ENCODE measurements around the gene SDK2.

Gene SDK2

DNA sequence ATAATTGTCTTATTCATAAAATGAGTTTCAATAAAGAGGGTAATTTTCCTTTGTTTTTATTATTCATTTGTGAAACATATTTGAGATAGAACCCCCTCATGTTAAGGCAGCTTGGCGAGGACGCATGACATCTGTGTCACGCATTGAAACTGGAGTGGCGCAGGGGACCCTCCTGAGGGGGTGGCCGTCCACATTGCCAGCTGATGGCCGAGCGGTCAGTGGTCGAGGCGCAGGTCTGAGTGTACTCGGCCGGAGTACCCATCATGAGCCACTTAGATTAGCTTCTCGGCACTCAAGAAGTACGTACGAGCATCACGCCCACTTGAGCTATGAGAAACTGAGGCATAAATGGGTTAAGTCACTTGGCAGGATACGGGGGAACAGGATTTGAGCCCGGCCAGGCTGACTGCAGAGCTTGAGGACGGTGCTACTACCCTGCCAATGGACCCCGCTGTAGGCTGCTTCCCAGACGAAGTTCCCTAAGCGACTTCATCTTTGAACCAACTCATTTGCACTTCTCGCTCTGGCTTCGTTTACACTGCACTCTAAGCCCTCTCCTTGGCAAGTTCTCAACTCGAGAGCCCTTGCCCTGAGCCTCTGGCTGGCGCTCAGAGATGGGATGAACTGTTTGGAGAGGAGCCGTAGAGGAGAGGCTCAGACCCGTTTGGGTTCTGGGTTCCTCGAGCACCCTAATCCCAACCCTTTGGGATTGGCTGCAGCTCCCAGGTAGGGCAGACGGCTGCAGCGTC, 91.8 kb downstream of the SDK2 start:
- DNase-seq (ENCODE audit: low read depth): no peak

DNA sequence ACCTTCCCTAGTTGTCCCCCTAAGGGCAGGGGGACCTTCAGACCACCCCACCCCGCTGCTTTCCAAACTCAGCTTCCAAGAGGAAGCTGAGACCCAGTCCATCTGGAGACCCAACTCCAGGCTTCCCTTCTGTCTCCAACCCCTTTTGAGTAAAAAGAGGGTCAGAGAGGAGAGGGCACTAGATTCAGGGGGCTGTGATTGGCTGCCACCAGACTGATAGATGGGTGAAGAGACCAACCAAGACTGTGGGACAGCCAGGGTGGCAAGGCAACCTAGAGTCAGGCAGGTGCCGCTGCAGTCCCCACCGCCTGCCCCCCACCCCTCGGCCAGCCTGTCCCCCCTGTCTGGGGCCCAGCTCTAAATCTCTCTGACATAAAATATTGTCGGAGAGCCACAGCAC, 92.5 kb downstream of the SDK2 start:
- no peak for DNase-seq (ENCODE audit: low read depth)

DNA sequence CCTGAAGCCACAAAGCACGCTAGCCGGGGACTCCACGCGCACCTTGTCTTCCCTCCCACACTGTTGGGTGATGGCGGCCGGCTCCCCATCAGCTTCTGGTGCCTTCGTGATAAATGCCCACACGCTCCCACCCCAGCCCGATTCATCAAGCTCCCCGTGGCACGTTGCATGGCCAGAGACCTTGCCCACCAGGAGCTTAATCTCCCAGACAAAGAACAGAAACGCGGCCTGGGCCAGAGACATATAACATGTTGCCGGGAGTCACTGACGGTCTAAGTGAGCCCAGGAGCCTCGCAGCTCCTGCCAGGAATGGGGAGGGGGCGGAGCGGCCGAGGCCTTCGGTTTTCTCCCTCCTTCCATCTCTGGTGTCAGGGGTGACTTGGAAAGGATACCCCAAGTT, 93.1 kb downstream of the SDK2 start:
- no peak for DNase-seq (ENCODE audit: low read depth)

GRCh38 chr17:73550556-73550955, 93.7 kb downstream of the SDK2 start:
- DNase-seq (ENCODE audit: low read depth): no peak

GRCh38 chr17:73549841-73550430, 94.3 kb downstream of the SDK2 start:
- DNase-seq (ENCODE audit: low read depth): no peak

DNA sequence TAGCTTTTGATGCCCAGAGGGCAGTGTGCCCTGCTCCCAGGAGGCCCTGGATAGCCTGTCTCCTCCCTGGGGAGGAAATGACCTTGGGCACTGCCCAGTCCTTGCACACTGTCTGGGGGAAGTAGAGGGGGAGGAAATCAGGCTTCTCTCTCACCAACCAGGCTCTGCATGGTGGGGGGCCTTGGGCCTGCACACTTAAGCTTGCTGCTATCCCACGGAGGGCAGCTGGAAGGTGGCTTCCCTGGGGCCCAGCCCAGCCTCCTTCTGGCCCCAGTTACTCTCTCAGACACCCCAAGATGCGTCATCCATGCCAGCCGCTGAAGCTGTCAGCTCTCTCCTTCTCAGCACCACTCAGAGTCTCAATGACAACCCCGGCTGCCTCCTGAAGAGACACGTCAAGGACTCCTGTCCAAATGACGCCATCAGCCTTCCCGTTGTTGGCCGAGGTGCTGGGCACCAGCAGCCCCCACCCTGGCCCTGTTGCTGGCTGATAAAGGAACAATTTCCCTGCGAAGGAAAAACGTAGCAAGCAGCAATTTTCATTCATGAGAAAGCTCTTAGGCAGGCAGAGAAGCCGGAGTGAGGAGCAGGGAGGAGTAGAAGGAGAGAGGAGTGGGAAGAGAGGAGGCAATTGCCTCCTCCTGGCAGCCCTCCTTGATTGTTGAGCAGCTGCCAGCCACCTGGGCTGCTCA, 95.5 kb downstream of the SDK2 start:
- DNase-seq (ENCODE audit: low read depth): no peak

DNA sequence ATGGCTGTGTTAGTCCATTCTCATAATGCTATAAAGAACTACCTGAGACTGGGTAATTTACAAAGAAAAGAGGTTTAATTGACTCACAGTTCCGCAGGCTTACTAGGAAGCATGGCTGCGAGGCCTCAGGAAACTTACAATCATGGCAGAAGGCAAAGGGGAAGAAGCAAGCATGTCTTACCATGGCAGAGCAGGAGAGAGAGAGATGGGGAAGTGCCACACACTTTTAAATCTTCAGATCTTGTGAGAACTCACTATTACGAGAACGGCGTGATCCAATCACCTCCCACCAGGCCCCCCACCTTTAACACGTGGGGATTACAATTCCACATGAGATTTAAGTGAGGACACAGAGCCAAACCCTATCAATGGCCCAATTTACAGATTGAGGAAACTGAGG, 96.5 kb downstream of the SDK2 start:
- DNase-seq (ENCODE audit: low read depth): no peak

- DNase-seq (ENCODE audit: low read depth): no peak
These were observed 97.3 kb downstream of the SDK2 start for GRCh38 chr17:73546770-73547536.

DNA sequence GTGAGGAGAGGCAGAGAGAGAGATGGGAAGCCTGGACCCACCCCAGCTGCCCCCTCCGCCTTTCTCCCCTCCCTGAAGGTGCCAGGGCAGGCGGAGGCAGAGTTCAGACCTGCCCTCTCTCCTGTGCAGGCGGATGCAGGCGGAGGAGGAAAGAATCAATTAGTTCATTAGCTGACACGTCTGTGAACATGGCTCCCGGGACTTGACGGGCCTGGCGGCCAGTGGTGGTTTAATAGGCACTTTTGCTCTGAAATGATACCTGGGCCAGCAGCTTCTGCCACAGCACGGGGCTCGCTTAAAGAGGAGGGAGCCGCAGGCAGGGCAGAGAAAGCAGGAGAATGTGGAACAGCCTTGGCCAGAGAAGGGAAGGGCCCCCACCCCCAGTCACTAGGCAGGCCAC, 98.1 kb downstream of the SDK2 start:
- no peak for DNase-seq (ENCODE audit: low read depth)

GRCh38 chr17:73545109-73546032, 98.9 kb downstream of the SDK2 start:
- DNase-seq (ENCODE audit: low read depth): no peak

DNA sequence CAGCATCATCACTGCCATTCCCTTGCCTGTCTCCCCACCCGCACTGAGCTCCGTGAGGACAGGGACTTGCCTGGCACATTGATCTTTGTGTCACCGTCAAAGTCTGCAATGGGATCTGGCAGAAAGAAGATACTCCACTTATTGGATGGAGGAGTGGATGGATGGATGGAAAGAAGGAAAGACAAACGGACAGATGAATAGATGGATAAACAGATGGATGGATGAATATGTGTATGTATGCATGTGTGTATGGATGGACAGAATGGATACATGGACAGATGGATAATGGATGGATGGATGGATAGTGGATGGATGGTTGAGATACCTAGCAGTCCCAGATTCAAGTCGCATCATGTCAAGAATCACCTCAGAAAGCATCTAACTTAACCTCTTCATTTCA, 99.9 kb downstream of the SDK2 start:
- no peak for DNase-seq (ENCODE audit: low read depth)

DNA sequence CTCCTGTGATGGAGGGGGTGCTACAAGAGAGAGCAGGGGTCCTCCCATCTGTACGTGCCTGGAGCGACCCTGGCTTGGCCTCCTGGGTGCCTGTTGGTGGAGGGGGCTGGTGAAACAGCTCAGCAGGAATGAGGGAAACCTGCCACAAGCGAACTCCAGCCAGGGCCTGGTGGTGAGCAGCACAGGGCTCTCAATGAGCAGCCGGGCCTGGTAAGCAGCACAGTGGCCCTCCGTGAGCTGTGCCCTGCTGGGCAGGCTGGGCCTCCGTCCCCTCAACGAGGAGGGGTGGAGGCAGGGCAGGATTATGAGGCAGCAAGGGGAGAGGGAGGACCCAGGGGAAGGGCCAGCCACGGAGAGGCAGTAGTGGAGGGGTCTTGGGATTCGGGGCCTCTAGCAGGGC, 101.9 kb downstream of the SDK2 start:
- DNase-seq (ENCODE audit: low read depth): no peak

GRCh38 chr17:73541561-73541981, 102.7 kb downstream of the SDK2 start:
- DNase-seq (ENCODE audit: low read depth): no peak

GRCh38 chr17:73541111-73541510, 103.1 kb downstream of the SDK2 start:
- no peak for DNase-seq (ENCODE audit: low read depth)

DNA sequence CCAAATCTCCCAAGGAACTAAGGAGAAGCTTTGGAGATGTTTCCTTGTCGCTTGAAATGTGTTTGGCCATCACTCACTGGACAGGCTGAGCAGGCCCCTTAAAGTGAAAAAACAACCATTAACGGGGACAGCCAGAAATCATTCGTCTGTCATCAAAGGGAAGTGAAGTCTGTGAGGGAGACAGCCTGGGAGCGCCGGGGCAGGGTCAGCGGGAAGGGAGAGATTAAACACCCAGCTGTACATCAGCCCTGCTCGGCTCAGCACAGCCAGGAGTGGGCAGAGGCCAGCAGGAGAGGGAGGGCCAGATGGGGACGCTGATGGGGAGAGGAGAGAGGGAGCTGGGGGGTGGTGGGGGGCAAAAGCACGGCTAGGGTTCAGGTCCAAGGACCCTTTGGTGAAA, 105.1 kb downstream of the SDK2 start:
- no peak for DNase-seq (ENCODE audit: low read depth)

DNA sequence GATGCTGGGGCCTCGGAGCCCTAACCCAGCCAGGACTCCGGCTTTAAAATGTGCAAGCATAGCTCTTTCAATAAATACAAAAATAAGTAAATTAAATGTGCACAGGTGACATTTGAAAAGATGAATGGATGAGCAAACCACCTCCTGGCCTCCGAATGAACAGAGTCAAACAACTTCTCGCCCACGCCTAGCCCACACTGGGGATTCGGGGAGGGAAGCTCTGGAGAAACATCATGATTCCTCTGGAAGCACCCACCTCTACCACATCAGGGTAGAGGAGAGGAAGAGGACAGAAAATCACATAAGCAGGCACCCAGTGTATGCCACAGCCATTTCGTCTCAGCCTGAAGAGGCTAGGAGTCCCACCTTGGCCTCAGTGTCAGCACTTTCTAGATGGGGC, 105.8 kb downstream of the SDK2 start:
- no peak for DNase-seq (ENCODE audit: low read depth)

DNA sequence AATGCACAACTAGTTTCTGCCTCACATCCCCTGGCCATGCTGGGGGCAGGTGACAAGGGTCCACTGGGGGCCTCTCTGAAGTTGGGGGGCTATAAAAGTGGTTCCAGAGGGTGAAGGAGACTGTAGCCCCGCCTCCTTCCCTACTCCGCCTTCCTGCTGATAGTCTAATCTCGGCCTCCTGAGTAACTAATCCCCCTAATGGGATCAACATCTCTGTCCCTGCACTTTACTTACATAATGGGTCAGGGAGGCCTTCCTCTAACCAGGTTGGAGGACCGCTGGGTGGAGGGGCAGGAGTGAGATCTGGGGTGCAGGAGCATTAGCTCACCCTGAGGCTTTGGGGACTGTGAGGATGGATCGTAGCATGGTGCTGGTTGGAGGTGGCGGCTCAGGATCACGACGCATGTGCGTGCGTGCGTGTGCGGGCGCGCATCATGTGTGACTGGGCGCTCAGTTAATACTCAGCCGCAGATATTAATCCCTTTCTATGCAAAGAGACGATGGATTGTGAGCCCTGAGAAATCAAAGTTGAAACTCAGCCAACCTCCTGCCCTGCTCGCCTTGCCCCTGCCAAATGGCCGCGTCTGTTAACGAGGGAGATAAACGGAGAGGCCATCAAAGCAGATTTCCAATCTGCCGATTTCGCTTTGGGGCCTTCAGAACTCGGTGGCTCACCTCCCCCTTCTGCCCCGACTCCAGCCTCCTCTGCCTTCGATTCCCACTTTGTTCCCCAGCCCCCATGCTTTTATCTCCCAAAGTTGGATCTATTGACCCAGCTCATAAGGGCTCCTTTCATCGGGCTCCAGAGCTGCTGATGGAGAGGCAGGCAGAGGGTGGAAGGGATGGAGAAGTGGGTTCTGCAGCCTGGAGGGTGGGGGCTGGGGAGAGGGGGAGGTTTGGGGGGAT, 107.3 kb downstream of the SDK2 start:
- DNase-seq (ENCODE audit: low read depth): no peak

DNA sequence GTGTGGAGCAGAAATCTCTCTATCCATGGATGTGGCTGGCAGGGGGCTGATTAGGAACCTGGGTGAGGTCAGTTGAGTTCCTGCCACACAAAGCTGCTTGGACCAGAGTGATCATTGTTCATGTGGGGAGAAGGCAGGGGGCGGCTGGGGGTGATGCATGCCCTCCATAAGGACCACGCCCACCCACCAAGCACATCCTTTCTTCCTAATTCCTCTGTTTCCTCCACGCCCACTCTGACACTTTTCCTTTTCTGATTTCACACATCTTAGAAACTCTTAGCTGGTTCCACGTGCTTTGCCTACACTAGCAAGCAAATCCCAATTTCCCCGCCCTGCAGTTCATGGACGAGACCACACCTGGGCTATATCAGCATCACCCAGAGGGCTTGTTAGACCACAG, 108.5 kb downstream of the SDK2 start:
- DNase-seq (ENCODE audit: low read depth): no peak

- no peak for DNase-seq (ENCODE audit: low read depth)
These were observed 109.9 kb downstream of the SDK2 start for GRCh38 chr17:73534209-73534909.

GRCh38 chr17:73533781-73534180, 110.5 kb downstream of the SDK2 start:
- DNase-seq (ENCODE audit: low read depth): no peak
